Renal cortical epithelial cell (primary cell): Measurements from ENCODE around the gene ADCY9. TPM values are rescaled to one million over a fixed set of nuclear protein-coding genes. Genes with fewer than 3 reads are reported as not detected.
A peak's percentile ranks its signal among the peaks of the same experiment; 100 is the strongest.
"Not testable (repeated sequence)": the region's sequence is repeated elsewhere in the genome, so short reads cannot be mapped to it uniquely, and the experiment has no call there.

Source experiments
- DNase-seq: peaks from one replicate; pipeline ENCODE4 v3.0.0-alpha.2; 2011; ENCODE audit warnings: low read depth
- total RNA-seq: library from RNA; depleted of rRNA; stranded (reverse); fragments of >200 nt; gene quantifications from 2 replicates; pipeline ENCODE4 v1.2.3, GENCODE V29; 2014

ADCY9 gene
- total RNA-seq: 7.1 and 20.2 TPM in 2 replicates

DNA sequence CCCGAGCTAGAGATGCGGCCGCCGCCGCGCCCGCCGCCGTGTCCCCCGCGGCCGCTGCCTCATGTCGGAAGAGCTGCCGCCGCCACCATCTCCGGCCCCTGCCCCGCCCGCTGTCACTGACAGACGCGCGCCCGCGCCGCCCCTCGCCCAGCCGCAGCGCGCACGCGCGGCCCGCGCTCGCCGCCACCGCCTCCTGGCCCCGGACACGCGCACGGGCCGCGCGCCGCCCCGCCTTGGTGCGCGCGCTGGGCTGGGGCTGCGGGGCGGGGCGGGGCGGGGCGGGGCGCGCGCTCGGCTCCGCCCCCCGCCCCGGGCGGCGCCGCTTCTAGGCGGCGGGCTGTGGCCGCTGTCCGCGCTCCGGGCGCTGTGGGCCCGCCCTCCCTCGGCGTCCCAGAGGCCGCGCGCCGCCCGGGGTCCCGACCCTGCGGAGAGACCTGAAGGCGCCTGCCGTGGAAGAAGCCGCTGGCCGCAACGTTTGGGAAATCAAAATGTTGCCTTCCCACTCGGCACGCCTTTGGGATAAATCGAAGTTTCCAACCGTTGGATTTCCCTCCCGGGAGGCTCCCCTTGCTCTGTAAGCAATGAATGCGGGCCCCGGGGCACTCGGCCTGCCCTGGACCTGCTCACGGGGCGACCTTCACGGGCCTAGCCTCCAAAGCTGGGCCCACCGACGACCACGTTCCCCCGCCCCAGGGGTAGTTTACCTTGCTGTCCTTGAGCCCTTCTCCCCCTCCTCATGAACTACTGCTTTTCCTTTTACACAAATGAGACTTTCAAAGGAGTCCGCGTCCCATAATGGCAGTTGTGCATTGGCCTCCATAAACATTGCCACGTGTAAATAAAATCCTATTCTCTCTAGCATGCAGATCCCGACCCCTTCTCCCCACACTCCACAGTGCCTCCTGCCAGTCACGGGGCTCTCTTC lies at the start of gene ADCY9:
TSS of gene ADCY9 (minus strand) at position 118 of the 925 bp plus-strand sequence. CDS start 1,000 bp downstream, outside the sequence.
- DNase-seq: no peak

DNA sequence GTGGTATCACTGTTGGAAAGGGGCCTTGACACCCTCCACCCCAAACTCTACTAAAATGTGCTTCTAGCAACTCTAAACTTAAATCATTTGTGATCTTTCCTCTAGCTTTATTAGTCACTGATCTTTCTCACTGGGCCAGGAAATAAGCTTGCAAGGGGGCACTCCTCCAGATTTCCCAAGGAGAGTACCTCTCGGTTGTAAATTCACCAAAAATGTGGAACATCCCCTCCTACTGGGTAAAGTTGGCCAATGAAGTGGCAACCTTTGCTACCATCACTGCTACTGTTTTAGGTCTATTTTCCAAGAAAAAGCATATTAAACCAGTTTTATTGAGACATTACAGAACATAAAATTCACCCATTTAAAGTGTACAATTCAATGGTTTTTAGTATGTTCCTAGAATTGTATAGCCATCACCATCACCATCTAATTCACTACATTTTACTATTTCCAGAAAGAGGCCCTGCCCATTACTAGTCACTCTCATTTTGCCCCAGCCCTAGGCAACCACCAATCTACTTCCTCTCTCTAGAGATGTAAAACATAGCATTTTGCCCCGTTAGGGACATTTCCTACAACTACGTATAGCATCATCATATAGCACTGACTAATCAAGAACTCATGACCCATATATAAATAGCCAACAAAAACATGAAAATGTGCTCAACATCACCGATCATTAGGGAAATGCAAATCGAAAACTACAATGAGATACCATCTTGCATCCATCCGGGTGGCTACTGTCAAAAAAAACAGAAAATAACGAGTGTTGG lies 44.6 kb upstream of the ADCY9 start:
- peak; percentile 9 for DNase-seq

DNA sequence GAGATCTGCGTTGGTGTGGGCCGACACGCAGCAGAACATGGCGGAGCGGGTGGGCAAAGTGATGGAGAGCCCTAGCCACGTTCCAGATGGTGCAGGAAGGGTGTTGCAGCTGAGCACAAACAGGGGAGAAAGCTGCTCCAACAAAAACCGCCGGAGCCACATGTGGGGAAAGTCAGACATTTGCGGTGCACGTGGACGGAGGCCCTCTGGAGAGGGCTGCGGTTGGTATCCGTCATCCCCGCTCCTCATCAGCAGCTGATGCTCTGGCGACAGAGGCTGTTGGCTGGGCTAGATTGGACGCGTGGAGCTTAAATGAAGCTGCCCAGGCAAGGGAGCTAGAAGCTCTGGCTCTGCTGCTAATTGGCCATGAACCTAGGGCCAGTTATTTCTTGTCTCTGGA lies 43.5 kb upstream of the ADCY9 start:
- no peak for DNase-seq

DNA sequence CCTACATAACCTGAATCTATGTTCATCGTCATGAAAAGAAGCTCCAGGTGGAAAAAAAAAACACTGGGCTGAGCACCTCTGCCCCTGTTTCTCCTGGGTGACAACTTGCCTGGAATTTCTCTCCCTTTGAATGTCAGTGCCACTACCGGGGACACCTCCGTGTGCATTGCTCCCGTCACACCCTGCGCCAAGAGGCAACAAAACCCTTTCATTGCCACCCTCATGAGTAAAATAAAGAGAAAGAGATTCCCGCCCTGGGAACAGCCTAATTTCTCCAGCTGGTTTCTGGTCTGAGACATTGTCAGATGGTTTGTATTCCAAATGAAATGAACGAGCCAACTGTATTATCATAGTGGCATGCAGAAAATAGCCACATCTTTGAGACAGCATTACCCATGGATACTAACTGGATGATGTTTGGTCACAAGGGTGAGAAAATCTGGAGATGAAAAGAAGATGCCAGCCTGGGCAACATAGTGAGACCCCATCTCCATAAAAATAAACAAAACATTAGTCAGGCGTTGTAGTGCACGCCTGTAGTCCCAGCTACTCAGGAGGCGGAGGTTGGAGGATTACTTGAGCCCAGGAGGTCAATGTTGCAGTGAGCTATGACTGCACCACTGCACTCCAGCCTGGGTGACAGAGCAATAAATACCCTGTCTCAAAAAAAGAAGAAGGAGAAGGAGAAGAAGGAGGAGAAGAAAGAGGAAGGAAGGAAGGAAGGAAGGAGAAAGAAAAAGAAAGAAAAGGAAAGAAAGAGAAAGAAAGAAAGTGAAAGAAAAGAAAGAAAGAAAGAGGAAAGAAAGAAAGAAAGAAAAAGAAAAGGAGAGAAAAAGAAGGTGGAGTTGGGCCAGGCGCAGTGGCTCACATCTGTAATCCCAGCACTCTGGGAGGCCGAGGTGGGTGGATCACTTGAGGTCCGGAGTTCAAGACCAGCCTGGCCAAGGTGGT lies 42.2 kb upstream of the ADCY9 start:
- DNase-seq: no peak

DNA sequence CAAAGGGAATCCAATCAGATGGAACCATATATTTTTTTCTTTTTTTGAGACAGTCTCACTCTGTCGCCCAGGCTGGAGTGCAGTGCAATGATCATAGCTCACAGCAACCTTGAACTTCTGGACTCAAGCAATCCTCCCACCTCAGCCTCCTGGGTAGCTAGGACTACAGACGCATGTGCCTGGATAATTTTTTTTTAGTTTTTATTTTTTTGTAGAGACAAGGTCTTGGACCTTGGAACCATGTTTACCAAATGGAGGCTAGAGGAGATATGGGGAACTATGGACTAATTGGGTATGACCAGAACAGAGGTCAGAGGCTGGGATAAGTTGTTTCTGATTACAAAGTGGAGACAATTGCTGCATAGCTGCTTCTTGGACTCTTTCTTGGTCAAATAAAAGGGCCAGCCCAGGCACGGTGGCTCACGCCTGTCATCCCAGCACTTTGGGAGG lies 41.2 kb upstream of the ADCY9 start:
- no peak for DNase-seq

DNA sequence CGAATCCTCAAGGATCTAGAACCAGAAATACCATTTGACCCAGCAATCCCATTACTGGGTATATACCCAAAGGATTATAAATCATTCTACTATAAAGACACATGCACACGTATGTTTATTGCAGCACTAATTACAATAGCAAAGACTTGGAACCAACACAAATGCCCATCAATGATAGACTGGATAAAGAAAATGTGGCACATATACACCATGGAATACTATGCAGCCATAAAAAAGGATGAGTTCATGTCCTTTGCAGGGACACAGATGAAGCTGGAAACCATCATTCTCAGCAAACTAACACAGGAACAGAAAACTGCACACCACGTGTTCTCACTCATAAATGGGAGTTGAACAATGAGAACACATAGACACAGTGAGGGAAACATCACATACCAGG lies 40.3 kb upstream of the ADCY9 start:
- DNase-seq: not testable (repeated sequence)

DNA sequence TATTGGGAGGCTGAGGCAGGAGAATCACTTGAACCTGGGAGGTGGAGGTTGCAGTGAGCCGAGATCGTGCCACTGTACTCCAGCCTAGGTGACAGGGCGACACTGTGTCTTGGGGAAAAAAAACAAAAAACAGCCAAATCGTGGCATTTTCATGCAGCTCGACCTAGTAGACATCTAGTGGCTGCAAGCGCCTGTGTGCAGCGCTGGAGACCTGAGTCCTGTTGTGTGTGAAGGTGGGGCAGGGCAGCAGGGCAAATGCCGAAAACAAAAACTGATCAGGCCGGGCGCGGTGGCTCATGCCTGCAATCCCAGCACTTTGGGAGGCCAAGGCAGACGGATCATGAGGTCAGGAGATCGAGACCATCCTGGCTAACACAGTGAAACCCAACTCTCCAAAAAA lies 37.1 kb upstream of the ADCY9 start:
- DNase-seq: not testable (repeated sequence)

DNA sequence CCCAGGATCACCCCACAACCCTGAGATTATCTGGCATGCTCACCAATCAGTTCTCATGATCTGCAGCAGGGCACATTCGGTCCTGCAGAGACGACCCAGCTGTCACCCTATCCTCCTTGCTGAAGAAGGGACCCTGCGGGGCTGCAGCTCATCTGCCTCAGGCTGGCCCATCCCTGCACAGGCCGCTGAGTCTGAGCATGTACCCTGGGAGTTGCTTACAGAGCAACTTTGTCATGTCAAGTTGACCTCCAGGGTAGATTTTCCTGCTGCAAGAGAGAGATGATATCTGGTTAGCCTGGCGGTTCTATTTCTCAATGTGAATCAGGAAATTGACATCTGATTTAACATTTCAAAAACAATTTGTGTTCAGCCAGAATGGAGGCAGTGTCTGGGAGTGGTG lies 36.0 kb upstream of the ADCY9 start:
- no peak for DNase-seq

DNA sequence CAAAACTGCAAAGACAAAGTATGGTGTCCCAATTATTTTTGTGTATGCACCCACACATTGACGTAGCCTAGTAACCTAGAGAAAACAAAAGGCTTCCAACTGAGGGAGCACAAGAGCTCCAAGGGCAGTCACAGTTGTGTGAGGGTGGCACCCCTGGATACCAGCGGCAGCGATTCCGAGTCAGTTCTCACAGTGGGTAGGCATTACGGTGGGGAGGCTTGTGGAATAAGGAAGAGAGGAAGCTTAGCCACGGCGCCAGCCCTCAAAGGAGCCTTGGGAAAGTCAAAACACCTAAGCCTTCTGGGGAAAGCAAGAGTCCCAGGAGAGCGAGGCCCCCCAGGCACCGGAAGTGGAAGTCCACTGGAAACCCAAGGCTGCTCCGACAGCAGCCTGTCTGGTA lies 31.0 kb upstream of the ADCY9 start:
- no peak for DNase-seq

DNA sequence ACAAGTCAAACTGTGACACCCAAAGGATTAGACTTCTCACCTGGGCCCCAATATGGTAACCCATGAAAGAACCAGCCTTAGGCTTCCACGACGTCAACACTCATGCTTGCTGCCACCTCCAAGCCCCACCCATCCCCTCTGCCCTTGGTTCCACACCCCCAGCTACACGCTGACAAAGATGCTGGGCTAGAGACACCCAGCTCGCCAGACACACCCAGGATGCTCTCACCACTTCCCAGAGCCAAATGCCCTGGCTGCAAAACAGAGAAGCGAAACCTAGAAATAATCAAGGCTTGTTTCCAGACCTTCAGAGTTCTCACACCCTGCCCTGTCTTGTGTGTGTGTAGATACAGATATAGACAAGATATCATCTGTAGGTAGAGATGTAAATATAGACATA lies 26.0 kb upstream of the ADCY9 start:
- DNase-seq: no peak

DNA sequence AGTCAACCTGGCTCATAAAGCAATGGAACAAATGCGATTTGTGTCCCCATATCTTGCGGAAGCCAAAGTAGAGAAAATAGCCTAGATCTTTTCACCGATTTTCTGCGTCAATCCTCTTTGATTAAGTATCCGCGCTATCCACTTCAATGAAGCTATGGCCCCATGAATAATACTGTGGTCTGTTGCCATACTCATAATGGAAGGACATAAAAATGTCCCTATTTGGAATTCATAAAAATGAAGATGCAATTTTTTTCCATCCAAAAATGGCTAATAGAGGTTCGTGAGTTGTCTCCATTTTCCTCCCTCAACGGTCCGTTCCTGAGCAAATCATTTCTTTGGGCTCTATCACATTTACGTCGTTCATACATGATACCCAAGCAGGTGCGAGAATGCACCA lies 25.4 kb upstream of the ADCY9 start:
- no peak for DNase-seq

DNA sequence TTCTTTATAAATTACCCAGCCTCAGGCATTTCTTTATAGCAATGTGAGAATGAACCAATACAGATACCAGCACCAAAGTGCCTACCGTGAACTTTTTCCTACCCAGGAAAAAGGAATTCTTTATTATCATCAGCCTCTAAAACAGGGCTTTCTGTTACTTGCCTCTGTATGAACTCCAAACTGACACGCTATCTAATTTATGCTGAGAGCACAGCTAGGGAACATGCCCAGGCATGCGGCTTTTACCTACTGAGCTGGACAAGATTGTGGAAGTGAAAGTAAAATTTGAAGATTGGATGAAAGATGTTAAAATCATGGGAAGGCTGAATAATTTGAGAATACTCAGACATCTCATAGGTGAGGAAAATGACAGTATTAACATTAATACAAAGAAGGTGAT lies 24.4 kb upstream of the ADCY9 start:
- peak; percentile 43 for DNase-seq

DNA sequence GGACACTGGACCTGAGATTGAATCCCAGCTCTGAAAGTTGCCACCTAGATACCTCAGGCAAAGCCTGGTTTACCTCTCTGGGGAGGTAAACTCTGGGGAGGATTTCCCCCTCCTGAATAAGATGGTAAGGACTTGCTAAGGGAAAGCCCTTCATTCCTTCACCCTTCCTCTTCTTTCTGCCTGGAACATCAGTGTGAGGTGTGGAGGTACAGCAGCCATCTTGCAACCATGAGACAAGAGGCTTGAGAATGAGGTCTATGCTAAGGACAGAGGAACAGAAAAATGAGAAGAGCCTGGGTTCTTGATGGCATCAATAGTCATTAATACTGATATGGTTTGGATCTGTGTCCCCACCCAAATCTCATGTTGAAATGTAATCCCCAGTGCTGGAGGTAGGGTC lies 23.7 kb upstream of the ADCY9 start:
- DNase-seq: no peak

DNA sequence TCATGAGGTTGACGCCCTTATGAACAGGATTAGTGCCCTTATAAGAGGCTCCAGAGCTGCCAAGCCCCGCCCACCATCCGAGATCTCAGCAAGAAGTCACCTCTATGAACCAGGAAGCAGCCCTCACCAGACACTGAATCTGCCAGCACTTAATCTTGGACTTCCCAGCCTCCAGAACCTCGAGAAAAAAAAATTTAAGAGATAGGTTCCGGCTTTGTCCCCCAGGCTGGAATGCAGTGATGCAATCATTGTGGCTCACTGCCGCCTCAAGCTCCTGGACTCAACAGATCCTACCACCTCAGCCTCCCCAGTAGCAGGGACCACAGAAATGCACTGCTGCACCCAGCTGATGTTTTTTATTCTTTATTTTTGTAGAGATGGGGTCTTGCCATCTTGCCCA lies 22.5 kb upstream of the ADCY9 start:
- DNase-seq: no peak

DNA sequence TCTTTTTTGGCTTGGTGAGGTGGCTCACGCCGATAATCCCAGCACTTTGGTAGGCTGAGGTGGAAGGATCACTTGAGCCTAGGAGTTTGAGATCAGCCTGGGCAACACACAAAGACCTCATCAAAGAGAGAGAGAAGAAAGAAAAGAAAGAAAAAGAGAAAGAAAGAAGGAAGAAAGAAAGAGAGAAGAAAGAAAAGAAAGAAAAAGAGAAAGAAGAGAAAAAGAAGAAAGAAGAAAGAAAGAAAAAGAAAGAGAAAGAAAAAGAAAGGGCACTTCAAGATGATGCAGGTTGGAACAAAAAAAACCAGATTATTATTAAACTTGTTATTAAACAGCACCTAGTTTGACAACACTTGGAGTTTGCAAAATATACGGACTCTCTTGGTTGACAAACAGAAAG lies 21.2 kb upstream of the ADCY9 start:
- no peak for DNase-seq

DNA sequence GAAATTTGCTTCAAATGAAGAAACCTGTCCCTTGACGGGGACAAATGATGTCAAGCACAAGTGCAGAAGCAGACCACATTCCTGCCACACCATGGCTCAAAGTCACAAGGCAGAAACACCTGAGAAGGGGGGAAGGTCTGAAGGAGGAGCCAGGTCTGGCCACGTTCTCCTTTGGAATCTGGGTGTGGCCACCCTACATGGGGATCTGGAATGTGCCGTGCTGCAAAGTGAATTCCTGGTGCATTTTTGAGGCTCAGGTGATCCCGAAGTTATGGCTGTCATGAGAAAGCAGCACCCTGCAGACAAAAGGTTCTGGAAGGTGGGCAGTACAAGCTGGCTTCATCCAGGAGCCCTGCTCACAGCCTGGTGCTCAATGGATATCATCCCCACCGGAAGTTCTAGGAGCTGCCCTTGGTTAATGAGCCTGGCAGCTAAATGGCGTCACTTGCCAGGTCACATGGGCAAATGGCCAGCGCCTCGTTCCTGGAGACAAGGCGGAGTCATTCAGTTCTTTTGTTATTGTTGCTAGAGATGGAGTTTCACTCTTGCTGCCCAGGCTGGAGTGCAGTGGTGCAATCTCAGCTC lies 20.1 kb upstream of the ADCY9 start:
- peak; percentile 80 for DNase-seq

DNA sequence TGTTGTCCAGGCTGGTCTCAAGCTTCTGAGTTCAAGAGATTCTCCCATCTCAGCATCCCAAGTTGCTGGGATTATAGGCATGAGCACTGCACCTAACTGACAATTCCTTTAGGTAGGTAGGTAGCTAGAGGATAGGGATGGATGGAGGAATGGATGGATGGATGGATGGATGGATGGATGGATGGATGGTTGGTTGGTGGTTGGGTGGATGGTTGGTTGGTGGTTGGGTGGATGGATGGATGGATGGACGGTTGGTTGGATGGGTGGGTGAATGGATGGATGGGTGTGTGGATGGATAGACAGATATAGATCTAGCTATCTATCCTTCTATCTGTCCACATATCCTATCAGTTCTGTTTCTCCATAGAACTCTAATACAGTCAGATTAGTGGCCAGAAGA lies 19.3 kb upstream of the ADCY9 start:
- DNase-seq: no peak

DNA sequence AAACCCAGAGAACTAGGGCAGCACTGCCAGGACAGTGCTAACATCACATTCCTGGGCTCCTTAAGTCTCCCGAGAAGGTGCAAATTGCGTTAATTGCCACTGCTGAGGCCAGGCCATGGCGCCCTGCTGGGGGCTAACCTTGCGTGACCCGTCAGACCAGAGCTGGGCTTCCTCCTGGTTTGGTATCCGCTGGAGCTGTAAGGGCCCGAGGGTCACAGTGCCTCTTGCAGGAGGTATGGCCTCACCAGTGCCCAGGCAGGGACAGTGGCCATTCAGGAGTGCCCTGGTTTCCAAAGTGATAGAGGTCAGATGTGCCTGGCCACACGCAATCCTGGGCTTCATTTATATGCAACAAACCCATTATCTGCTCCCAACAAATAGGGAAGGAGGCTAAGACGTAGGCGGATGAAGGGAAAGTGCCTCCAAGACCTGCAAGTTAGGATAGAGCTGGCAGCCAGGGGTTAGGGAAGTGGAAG lies 17.7 kb upstream of the ADCY9 start:
- DNase-seq: no peak

DNA sequence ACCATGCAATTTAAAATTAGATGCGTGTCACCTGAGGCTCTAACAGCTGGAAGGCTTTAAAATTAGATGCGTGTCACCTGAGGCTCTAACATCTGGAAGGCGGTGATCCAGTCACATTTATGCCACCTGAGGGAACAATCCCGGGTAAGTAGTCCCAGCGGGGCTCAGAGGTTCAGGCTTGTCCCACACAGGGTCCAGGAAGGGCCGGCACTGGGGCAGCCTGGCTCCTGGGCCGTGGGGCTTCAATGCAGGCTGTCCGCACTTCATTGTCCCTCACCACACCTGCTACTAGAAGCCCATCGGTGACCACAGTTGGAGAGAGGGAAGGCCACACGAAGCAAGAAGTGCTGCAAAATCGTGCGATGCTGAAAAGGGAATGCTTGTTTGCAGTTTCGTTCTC lies 15.4 kb upstream of the ADCY9 start:
- no peak for DNase-seq

DNA sequence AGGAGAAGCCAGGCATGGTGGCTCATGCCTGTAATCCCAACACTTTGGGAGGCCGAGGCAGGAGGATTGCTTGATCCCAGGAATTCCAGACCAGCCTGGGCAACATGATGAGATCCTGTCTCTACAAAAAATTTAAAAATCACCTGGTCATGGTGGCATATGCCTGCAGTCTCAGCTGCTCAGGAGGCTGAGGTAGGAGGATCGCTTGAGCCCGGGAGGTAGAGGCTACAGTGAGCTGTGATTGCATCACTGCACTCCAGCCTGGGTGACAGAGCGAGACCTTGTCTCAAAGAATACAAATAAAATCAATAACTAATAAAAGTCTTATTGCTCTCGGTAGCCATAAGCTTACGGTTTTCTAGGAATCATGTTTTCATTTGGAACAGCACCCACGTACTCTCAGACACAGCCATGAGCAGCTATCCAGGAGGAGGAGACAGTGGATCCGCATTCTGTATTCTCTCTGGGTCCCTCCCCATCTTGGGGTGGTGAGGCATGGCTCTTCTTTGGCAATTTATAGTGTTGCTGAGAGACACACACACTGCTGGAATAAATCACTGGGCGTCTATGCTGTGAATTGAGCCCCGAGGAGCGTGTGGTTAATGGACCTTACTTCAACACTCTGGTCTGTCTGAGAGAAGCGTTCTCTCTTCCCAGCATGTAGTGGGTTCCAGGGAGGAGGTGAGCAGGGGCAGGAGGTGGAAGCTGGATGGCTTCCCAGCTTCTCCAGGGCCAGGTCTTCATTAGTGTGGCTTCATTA lies 8.5 kb upstream of the ADCY9 start:
- no peak for DNase-seq
